A549 (cell line): ENCODE data around the gene A4GALT. TPM values are rescaled to one million over a fixed set of nuclear protein-coding genes. Genes with fewer than 3 reads are reported as not detected.

Experiments
- ATAC-seq, 2 experiments: fragments of 200-7000 bp in 1 of 2; fragments of >200 bp in 1 of 2; cut with Nextera tagmentation in 1 of 2; cut with Tn5 transposase in 1 of 2; 3 replicates each; pipeline versions ENCODE4 v1.8.0 to v1.9.1; 2018 to 2020; ENCODE audit warnings: mild to moderate bottlenecking in 1 of 2, moderate library complexity in 1 of 2
- CTCF ChIA-PET: fragments of 300-600 bp; sonication (Branson Sonifier 250); formaldehyde crosslinking; extraction: SDS; loops from one replicate; lab custom pipeline; 2021; ENCODE audit warnings: antibody characterized with exemption, inconsistent platforms; lab: Yijun Ruan, JAX
- POLR2A ChIA-PET: fragments of 350-600 bp; formaldehyde crosslinking; extraction: SDS; loops from one replicate; lab custom pipeline; 2021; ENCODE audit warnings: antibody characterized with exemption, inconsistent platforms; lab: Yijun Ruan, JAX
- DNase-seq, 2 experiments: peaks; one replicate each; pipeline versions ENCODE4 v3.0.0 to v3.0.0-alpha.2; 2011 to 2016; ENCODE audit warnings: low read depth in 1 of 2, low spot score in 1 of 2
- FAIRE-seq: peaks from 2 replicates; lab custom pipeline; 2011; peaks lifted over from hg19 to GRCh38; lab: Jason Lieb, UNC
- H3K27ac ChIP-seq, 2 experiments: fragments of >200 bp; sonication (Bioruptor Twin); formaldehyde crosslinking; 3 replicates each; pipeline ENCODE4 v1.5.1; 2016 to 2017
- H3K4me1 ChIP-seq: fragments of >200 bp; sonication (Bioruptor Twin); formaldehyde crosslinking; 3 replicates; pipeline ENCODE4 v1.6.1; 2016
- H3K4me2 ChIP-seq: fragments of >200 bp; sonication (Bioruptor Twin); formaldehyde crosslinking; 3 replicates; pipeline ENCODE4 v1.6.1; 2016
- H3K4me3 ChIP-seq: fragments of >200 bp; sonication (Bioruptor Twin); formaldehyde crosslinking; 3 replicates; pipeline ENCODE4 v1.5.1; 2016
- H3K9me3 ChIP-seq: fragments of >200 bp; sonication (Bioruptor Twin); formaldehyde crosslinking; 3 replicates; pipeline ENCODE4 v1.6.1; 2016
- CEBPB ChIP-seq, 2 experiments: fragments of >200 bp in 1 of 2; sonication (Bioruptor Twin) in 1 of 2; formaldehyde crosslinking in 1 of 2; IDR thresholded peaks; 2 replicates each; pipeline ENCODE4 v1.6.1; 2012 to 2016
- CHD4 ChIP-seq: fragments of 200-600 bp; sonication (generic); IDR thresholded peaks from 2 replicates; pipeline ENCODE4 v1.6.1; 2016; ENCODE audit warnings: antibody characterized with exemption, mild to moderate bottlenecking, borderline replicate concordance
- E2F6 ChIP-seq: IDR thresholded peaks from 2 replicates; pipeline ENCODE4 v1.6.1; 2012; ENCODE audit warnings: low read depth, borderline replicate concordance
- FOSB ChIP-seq: fragments of 250-450 bp; sonication (Bioruptor Pico); IDR thresholded peaks from 2 replicates; pipeline ENCODE4 v1.5.0; 2020; ENCODE audit warnings: mild to moderate bottlenecking, moderate library complexity
- FOSL2 ChIP-seq, 2 experiments: fragments of 450-650 bp in 1 of 2; fragments of >200 bp in 1 of 2; sonication (Bioruptor Twin) in 1 of 2; formaldehyde crosslinking; IDR thresholded peaks; 2 replicates each; pipeline versions ENCODE4 v1.5.0 to v1.6.1; 2016 to 2020; ENCODE audit warnings: mild to moderate bottlenecking in 1 of 2, moderate library complexity in 1 of 2
- HDAC2 ChIP-seq: fragments of 200-600 bp; sonication (generic); IDR thresholded peaks from 2 replicates; pipeline ENCODE4 v1.6.1; 2016
- KDM1A ChIP-seq: fragments of 200-600 bp; sonication (generic); IDR thresholded peaks from 2 replicates; pipeline ENCODE4 v1.6.1; 2016; ENCODE audit warnings: low read depth, mild to moderate bottlenecking
- MAX ChIP-seq: IDR thresholded peaks from 2 replicates; pipeline ENCODE4 v1.6.1; 2012
- NR3C1 ChIP-seq: fragments of >200 bp; sonication (Bioruptor Twin); formaldehyde crosslinking; IDR thresholded peaks from 3 replicates; pipeline ENCODE4 v1.6.1; 2017
- POLR2A ChIP-seq: IDR thresholded peaks from 2 replicates; pipeline ENCODE4 v1.6.1; 2012; ENCODE audit warnings: mild to moderate bottlenecking, low read length
- RNF2 ChIP-seq: fragments of 200-600 bp; sonication (generic); IDR thresholded peaks from 2 replicates; pipeline ENCODE4 v1.6.1; 2016; ENCODE audit warnings: low read depth, mild to moderate bottlenecking, antibody characterized with exemption, moderate library complexity, borderline replicate concordance
- SMC3 ChIP-seq: fragments of >200 bp; sonication (Bioruptor Twin); formaldehyde crosslinking; IDR thresholded peaks from 3 replicates; pipeline ENCODE4 v1.6.1; 2018; ENCODE audit warnings: inconsistent platforms
- TP53 ChIP-seq: fragments of 250-450 bp; sonication (Bioruptor Pico); IDR thresholded peaks from 2 replicates; pipeline ENCODE4 v1.5.0; 2021; ENCODE audit warnings: mild to moderate bottlenecking, moderate library complexity
- USF2 ChIP-seq: fragments of 450-650 bp; IDR thresholded peaks from 2 replicates; pipeline ENCODE4 v1.6.1; 2014; ENCODE audit warnings: antibody characterized with exemption
- ZC3H11A ChIP-seq: fragments of 450-650 bp; IDR thresholded peaks from 2 replicates; pipeline ENCODE4 v1.6.1; 2014; ENCODE audit warnings: antibody characterized with exemption, mild to moderate bottlenecking
- ZFP36 ChIP-seq: fragments of 450-650 bp; IDR thresholded peaks from 2 replicates; pipeline ENCODE4 v1.6.1; 2014; ENCODE audit warnings: borderline replicate concordance; ENCODE audit not compliant: partially characterized antibody
- WGBS: methylation state at CpG from one replicate; pipeline ENCODE4 v1.1.6; 2017; ENCODE audit errors: missing lambda C conversion rate; 5-methylcytosine and 5-hydroxymethylcytosine counted together
- polyA plus RNA-seq, 4 experiments: library from polyadenylated mRNA; depleted of rRNA in 3 of 4; stranded (reverse); fragments of >200 nt; fragmentation: RNase III in 1 of 4; extraction: RNeasy Plus Mini Kit Qiagen cat#74134 plus additional on column Dnase treatment in 1 of 4; gene quantifications; 2 replicates in 3 of 4; 3 replicates in 1 of 4; pipeline ENCODE4 v1.2.3, GENCODE V29; 2011 to 2017
- TF ChIP-seq, protein P1 (sequence below): fragments of 250-450 bp; sonication (Bioruptor Pico); IDR thresholded peaks from 2 replicates; pipeline ENCODE4 v1.5.0; 2021; ENCODE audit warnings: mild to moderate bottlenecking, moderate library complexity, borderline replicate concordance

Gene A4GALT
- polyA plus RNA-seq, 2 of the 4 experiments (the other 2 are of a cell fraction) = 5.1 to 7.8 TPM

GRCh38 chr22:42769574-42770447, 49.1 kb upstream of the A4GALT start:
- FAIRE-seq (no peak), DNase-seq (peak in 1 of 2 experiments; percentile 51), ATAC-seq (peak; percentile 18 to 62; a peak in 4 of 6 replicates)
- Histone ChIP-seq H3K4me2 (peak overlapping the region; percentile 46), H3K9me3 (no peaks in the 10 kb centered on the region), H3K4me1 (peaks cover 15% of the 10 kb centered on the region), H3K27ac (peak overlapping the region; percentile 51 to 80; a peak in 4 of 6 replicates), H3K4me3 (no peak overlapping the region)
- WGBS = 51% methylated on average over 41 of the region's 50 CpGs
- TF ChIP-seq USF2 (peak; percentile 50; the same call in 1 of the 2 replicates), ZC3H11A (no peak), FOSL2 (IDR thresholded peaks at IDR 0.05) (no peak), FOSL2 (CRISPR knock-in tag; IDR thresholded peaks at IDR 0.05) (peak; percentile 29; the same call in 1 of the 2 replicates), NR3C1 (no peak), MAX (peak; percentile 77), HDAC2 (no peak), E2F6 (0 out of 2 replicates have a peak, but pooled peaks have one; percentile 36)
- ChIA-PET POLR2A (no interaction called here), CTCF (interaction anchor here (1.6 to 1.7 kb wide), 2 partner anchors 10 to 320 kb away, joined by 4 to 5 read pairs; no protein-coding TSS in a partner anchor)

DNA sequence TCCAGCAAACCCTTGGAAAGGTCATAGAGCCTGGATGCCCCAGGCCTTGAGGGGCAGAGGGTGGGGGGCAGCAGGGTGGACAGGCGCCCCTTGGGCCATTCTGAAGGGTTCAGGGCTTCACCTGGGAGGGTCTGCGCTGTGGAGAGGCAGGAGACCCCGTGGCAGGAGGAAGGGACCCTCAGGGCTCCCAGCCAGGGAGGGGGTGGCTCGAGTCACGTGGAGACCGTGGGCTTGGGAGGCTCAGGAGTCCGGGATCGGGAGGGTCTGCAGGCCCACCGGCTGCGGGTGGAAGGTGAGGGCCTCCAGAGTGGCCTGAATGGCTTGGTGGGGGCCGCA, 48.5 kb upstream of the A4GALT start:
- peak overlapping the region; percentile 51 to 80; a peak in 4 of 6 replicates for H3K27ac ChIP-seq
- no peaks in the 10 kb centered on the region for H3K9me3 ChIP-seq
- CTCF ChIA-PET = interaction anchor here (1.7 kb wide), 1 partner anchor 321 kb away, joined by 4 read pairs; no protein-coding TSS in a partner anchor
- TF ChIP-seq KDM1A (no peak), TP53 (CRISPR knock-in tag) (no peak), SMC3 (no peak)
- POLR2A ChIA-PET = no interaction called here
- 86% methylated on average over 8 of the region's 11 CpGs for whole genome bisulfite sequencing
- no peak; a peak in 1 of 6 replicates for ATAC-seq
- DNase-seq = no peak
- H3K4me1 ChIP-seq = peaks cover 15% of the 10 kb centered on the region
- no peak for FAIRE-seq
- no peak overlapping the region for H3K4me2 ChIP-seq
- H3K4me3 ChIP-seq = no peak overlapping the region

DNA sequence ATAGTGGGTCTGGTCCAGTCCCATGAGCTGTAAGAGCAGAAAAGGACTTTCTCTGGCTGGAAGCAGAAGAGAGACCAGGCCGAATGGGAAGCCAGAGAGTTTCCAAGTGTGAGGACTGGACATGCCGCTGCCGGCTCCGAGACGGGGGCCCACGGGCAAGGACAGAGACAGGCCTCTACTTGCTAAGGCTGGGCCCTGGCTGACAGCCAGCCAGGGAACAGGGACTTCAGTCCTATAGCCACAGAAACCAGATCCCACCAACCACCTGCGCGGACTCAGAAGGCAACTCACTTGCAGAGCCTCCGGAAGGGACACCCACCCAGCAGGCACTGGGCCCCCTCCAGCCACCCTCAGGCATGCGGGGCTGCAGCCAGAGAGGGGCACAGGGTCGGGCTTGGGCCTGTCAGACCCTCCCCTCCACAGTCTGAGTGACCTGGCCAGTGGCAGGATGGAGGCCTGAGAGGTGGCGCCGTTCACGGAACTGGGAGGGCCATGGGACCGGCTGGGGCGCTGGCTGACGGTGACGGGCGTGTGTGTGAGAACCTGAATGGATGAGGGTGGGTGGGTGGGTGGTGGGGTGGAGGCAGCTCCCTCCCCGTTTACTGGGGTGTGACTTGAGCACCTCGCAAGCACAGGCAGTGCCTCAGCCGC, 47.8 kb upstream of the A4GALT start:
- POLR2A ChIA-PET = no interaction called here
- peaks cover 15% of the 10 kb centered on the region for H3K4me1 ChIP-seq

More for the DNA sequence above, 47.8 kb upstream of the A4GALT start:
- H3K4me2 ChIP-seq = no peak overlapping the region
- H3K9me3 ChIP-seq = no peaks in the 10 kb centered on the region
- 97% methylated on average over 16 of the region's 22 CpGs for whole genome bisulfite sequencing
- DNase-seq = no peak
- H3K27ac ChIP-seq = peak overlapping the region in 1 of 2 experiments; percentile 80; a peak in 2 of 6 replicates
- CTCF ChIA-PET = no interaction called here
- ATAC-seq = no peak
- no peak overlapping the region for H3K4me3 ChIP-seq
- FAIRE-seq = no peak
- TF ChIP-seq RNF2 (no peak), ZFP36 (no peak), POLR2A (no peak), ZC3H11A (no peak), CEBPB (IDR thresholded peaks at IDR 0.05) (no peak), CHD4 (no peak), FOSB (CRISPR knock-in tag) (no peak)
- TF ChIP-seq, protein P1, sequence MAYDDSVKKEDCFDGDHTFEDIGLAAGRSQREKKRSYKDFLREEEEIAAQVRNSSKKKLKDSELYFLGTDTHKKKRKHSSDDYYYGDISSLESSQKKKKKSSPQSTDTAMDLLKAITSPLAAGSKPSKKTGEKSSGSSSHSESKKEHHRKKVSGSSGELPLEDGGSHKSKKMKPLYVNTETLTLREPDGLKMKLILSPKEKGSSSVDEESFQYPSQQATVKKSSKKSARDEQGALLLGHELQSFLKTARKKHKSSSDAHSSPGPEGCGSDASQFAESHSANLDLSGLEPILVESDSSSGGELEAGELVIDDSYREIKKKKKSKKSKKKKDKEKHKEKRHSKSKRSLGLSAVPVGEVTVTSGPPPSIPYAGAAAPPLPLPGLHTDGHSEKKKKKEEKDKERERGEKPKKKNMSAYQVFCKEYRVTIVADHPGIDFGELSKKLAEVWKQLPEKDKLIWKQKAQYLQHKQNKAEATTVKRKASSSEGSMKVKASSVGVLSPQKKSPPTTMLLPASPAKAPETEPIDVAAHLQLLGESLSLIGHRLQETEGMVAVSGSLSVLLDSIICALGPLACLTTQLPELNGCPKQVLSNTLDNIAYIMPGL = no peak
